ENCODE data around the gene DCXR.

Gene DCXR

GRCh38 chr17:82008258-82008940 is 29.1 kb downstream of the DCXR start:
- no peak for TF ChIP-seq POLR2A (IDR thresholded peaks at IDR 0.05; ENCODE audit: extremely low read depth, insufficient read length)
- TF ChIP-seq CTCF (IDR thresholded peaks at IDR 0.05; ENCODE audit: low read depth, low read length), result no peak
- TF ChIP-seq MYC (IDR thresholded peaks at IDR 0.05; ENCODE audit: low read depth, low read length), result no peak
- TF ChIP-seq MAX (IDR thresholded peaks at IDR 0.05; ENCODE audit: low read depth, low read length), result no peak
- no peak for DNase-seq (ENCODE audit: low read depth)
- no peak overlapping the region for H3K4me3 ChIP-seq (ENCODE audit: low read depth, low read length)

GRCh38 chr17:82007495-82008257 is 29.8 kb downstream of the DCXR start:
- H3K4me3 ChIP-seq (ENCODE audit: low read depth, low read length), result no peak overlapping the region
- no peak for DNase-seq (ENCODE audit: low read depth)
- TF ChIP-seq MYC (IDR thresholded peaks at IDR 0.05; ENCODE audit: low read depth, low read length) (no peak), POLR2A (IDR thresholded peaks at IDR 0.05; ENCODE audit: extremely low read depth, insufficient read length) (no peak), MAX (IDR thresholded peaks at IDR 0.05; ENCODE audit: low read depth, low read length) (no peak), CTCF (IDR thresholded peaks at IDR 0.05; ENCODE audit: low read depth, low read length) (no peak)

GRCh38 chr17:82007228-82007494 is 30.3 kb downstream of the DCXR start:
- DNase-seq (ENCODE audit: low read depth), result no peak
- no peak overlapping the region for H3K4me3 ChIP-seq (ENCODE audit: low read depth, low read length)
- TF ChIP-seq MAX (IDR thresholded peaks at IDR 0.05; ENCODE audit: low read depth, low read length), result no peak
- no peak for TF ChIP-seq POLR2A (IDR thresholded peaks at IDR 0.05; ENCODE audit: extremely low read depth, insufficient read length)
- no peak for TF ChIP-seq MYC (IDR thresholded peaks at IDR 0.05; ENCODE audit: low read depth, low read length)
- TF ChIP-seq CTCF (IDR thresholded peaks at IDR 0.05; ENCODE audit: low read depth, low read length), result no peak

- TF ChIP-seq MYC (IDR thresholded peaks at IDR 0.05; ENCODE audit: low read depth, low read length), result no peak
- no peak for TF ChIP-seq CTCF (IDR thresholded peaks at IDR 0.05; ENCODE audit: low read depth, low read length)
- TF ChIP-seq MAX (IDR thresholded peaks at IDR 0.05; ENCODE audit: low read depth, low read length), result no peak
- no peak for TF ChIP-seq POLR2A (IDR thresholded peaks at IDR 0.05; ENCODE audit: extremely low read depth, insufficient read length)
- H3K4me3 ChIP-seq (ENCODE audit: low read depth, low read length), result no peak overlapping the region
- no peak for DNase-seq (ENCODE audit: low read depth)
Observed at GRCh38 chr17:82006468-82007227, 30.8 kb downstream of the DCXR start.

- TF ChIP-seq MYC (IDR thresholded peaks at IDR 0.05; ENCODE audit: low read depth, low read length), result no peak
- TF ChIP-seq POLR2A (IDR thresholded peaks at IDR 0.05; ENCODE audit: extremely low read depth, insufficient read length), result no peak
- TF ChIP-seq CTCF (IDR thresholded peaks at IDR 0.05; ENCODE audit: low read depth, low read length), result no peak
- no peak for TF ChIP-seq MAX (IDR thresholded peaks at IDR 0.05; ENCODE audit: low read depth, low read length)
- no peak for DNase-seq (ENCODE audit: low read depth)
- H3K4me3 ChIP-seq (ENCODE audit: low read depth, low read length), result no peak overlapping the region
Observed at GRCh38 chr17:82005701-82006348, 31.7 kb downstream of the DCXR start.
